ENCODE results near the gene SHTN1. TPM values are rescaled to one million over a fixed set of nuclear protein-coding genes. Genes with fewer than 3 reads are reported as not detected.

The SHTN1 gene
- total RNA-seq, 1 donor from 2014 or later: 5.0 TPM

GRCh38 chr10:116880716-116881482, 124.1 kb downstream of the SHTN1 start:
- DNase-seq: no peak
- intact Hi-C loops (cut with micrococcal nuclease): no loop called here
- no peak for ATAC-seq

DNA sequence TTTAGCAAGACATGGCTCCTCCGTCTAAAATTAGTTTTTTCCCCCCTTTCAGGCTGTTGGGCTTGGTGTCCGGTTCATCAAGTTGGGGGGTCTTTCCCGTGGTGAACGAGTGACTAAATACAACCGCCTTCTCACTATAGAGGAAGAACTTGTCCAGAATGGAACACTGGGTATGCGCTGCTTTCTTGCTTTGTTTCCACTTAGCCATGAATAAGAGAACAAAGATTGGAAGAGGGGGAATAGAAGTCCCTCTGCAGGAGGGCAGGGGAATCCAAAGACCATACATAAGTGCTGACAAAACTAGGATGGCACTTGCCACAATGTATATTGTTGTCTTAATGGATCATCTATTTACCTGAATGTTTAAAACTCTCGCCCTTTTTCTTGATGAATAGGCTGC, 125.2 kb downstream of the SHTN1 start:
- ATAC-seq (no peak), DNase-seq (no peak)
- intact Hi-C loops (cut with micrococcal nuclease): no loop called here

- intact Hi-C loops (cut with micrococcal nuclease): no loop called here
- ATAC-seq (no peak), DNase-seq (no peak)
These were observed 126.9 kb downstream of the SHTN1 start for GRCh38 chr10:116878123-116878522.

- intact Hi-C loops (cut with micrococcal nuclease): no loop called here
- DNase-seq: no peak
- ATAC-seq: no peak
These were observed 127.6 kb downstream of the SHTN1 start for GRCh38 chr10:116877391-116877790.

GRCh38 chr10:116875897-116876296, 129.1 kb downstream of the SHTN1 start:
- ATAC-seq (no peak), DNase-seq (no peak)
- intact Hi-C loops (cut with micrococcal nuclease): no loop called here

DNA sequence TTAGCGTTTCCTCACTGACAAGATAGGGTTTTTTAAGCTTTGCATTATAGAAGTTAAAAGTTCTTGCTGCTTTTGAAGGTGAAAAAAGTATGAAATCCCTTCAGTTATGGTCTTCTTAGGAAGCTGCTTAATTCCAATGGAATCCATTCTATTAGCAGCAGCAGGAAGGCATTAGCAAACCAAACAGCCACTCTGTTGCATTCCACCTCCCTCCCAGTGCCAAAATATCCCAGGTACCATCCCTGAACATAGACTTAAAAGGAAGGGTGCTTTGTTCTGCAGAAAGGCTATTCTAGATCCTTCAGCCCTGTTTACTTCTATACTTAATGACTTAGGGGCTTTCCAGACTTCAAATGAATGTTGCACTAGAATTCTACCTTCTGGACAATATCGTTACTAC, 131.9 kb downstream of the SHTN1 start:
- DNase-seq (no peak), ATAC-seq (no peak)
- intact Hi-C loops (cut with micrococcal nuclease): no loop called here

- DNase-seq: no peak
- intact Hi-C loops (cut with micrococcal nuclease): no loop called here
- ATAC-seq: no peak
These were observed 134.0 kb downstream of the SHTN1 start for GRCh38 chr10:116870949-116871348.

DNA sequence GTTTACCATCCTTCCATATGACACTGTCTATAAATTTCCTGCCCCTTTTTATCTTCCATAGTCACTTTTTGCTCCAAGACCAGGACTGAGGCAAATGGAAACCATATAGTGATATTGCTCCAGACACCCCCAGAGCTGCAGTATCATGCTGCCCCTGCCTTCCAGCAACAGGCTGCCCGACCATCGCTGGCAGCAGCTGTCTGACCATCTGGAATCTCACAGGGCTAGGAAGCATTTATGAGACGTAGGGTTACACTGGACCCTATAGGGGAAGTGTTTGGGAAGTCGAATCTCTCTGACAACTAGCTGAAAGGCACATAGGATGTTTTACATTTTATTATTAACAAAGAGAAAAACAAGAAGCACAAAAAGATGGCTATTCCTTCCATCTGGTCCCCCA, 136.3 kb downstream of the SHTN1 start:
- intact Hi-C loops (cut with micrococcal nuclease): no loop called here
- no peak for DNase-seq
- no peak for ATAC-seq

DNA sequence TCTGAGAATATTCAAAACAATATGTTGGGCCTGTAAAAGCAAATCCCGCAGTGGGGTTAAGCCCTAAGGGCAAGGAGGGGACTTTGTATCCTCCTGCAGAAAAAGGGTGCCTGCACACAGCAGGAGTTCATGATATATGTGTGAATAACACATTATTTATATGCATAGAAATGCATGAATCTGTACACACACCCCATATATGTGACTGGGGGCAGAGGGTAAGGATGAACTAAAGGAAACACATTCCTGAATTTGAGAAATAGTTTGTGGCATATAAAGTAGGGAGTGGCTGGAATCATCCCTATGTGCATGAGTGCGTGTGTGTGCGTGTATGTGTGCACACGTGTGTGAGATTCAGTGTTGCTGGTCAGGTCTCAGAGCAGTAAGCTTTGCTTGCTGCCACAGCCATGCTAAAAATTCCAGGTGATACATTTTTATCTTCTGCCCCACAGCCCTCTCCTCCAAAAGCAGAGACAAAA, 136.8 kb downstream of the SHTN1 start:
- intact Hi-C loops (cut with micrococcal nuclease): no loop called here
- ATAC-seq (no peak), DNase-seq (no peak)

DNA sequence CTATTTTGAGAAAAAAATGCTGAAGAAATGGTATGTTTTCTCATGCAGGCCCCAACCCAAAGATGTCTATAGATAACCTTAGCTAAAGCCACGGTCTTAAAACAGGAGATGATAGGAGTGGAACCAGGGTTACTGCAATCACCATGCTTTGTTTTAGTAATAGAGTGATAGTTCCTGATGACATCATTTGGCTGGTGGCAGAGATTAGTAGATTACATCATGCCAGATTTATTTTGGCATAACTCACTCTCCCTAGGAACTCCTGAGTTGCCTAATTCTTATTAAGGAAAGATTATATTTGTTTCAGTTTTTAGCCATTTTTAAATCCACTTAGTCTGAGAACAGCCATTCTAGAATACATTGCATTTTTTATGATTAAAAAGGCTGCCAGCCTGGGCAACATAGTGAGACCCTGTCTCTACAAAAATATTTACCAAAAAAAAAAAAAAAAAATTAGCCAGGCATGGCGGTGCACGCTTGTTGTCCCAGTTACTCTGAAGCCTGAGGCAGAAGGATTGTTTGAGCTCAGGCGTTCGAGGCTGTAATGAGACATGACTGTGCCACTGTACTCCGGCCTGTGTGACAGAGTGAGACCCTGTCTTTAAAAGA, 137.9 kb downstream of the SHTN1 start:
- DNase-seq: no peak
- ATAC-seq: no peak
- intact Hi-C loops (cut with micrococcal nuclease): no loop called here

- intact Hi-C loops (cut with micrococcal nuclease): no loop called here
- DNase-seq (no peak), ATAC-seq (no peak)
These were observed 138.9 kb downstream of the SHTN1 start for GRCh38 chr10:116866066-116866465.

- intact Hi-C loops (cut with micrococcal nuclease): no loop called here
These were observed 140.6 kb downstream of the SHTN1 start for GRCh38 chr10:116864436-116864835.

DNA sequence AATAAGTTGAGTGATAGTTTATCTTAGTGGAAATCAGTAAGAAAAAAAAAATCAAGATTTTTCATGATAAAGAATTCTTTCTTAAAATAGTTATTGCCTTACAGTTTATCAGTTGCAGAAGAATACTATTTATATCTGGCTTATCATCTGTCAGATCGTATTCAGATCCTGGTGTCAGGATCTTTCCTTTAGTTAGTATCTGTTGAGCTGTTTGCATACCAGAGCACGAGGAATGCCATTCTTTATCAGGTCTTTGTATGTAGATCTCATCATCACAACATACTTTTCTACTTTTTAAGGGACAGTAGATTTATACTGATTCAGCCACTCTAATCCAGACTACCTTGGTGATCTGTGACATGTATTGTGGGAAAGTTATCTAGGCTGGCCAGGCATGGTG, 143.2 kb downstream of the SHTN1 start:
- DNase-seq: no peak
- intact Hi-C loops (cut with micrococcal nuclease): no loop called here
- no peak for ATAC-seq

More at GRCh38 chr10:116864436-116864835, 140.6 kb downstream of the SHTN1 start:
- no peak for ATAC-seq
- DNase-seq: no peak

DNA sequence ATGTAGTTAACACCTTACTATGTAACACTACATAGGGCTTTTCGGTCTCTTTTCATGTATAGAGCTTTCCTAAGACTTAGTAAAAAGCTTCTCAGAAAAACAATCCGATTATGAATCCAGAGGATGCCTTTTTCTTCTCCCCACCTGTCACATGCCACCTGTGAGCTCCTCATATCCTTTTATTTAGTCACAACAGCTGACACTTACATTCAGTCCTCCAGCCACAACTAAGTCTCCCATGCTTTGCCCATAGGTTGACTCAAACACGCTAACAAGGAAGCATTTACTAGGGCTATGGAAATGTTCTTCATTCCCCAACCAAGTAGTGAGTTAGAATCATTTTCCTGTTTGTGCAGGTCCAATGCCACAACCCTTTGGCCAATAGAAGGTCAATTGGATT, 147.8 kb downstream of the SHTN1 start:
- no peak for ATAC-seq
- intact Hi-C loops (cut with micrococcal nuclease): no loop called here
- no peak for DNase-seq

DNA sequence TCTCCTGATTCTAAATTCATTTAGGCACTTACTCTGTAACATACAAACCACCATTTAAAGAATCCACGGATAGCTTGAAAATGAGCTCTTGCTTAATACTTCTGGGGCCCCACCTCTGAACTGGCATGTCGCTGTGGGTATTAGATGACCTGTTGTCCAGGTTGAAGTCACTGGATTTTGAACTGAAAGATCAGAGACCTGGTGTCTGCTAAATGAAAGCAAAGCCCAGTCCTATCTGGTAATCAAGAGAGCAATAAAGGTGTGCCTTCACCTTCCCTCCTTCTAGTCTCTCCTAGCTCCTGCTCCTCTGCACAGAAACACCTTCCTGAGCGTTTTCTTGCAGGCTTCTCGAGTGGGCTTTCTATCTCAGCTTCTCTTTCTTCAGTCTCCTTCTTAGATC, 151.3 kb downstream of the SHTN1 start:
- intact Hi-C loops (cut with micrococcal nuclease): no loop called here
- no peak for DNase-seq
- ATAC-seq: no peak

- no peak for DNase-seq
- intact Hi-C loops (cut with micrococcal nuclease): no loop called here
- no peak for ATAC-seq
These were observed 151.7 kb downstream of the SHTN1 start for GRCh38 chr10:116853287-116853686.

GRCh38 chr10:116852246-116852645, 152.7 kb downstream of the SHTN1 start:
- no peak for ATAC-seq
- DNase-seq: no peak
- intact Hi-C loops (cut with micrococcal nuclease): no loop called here

DNA sequence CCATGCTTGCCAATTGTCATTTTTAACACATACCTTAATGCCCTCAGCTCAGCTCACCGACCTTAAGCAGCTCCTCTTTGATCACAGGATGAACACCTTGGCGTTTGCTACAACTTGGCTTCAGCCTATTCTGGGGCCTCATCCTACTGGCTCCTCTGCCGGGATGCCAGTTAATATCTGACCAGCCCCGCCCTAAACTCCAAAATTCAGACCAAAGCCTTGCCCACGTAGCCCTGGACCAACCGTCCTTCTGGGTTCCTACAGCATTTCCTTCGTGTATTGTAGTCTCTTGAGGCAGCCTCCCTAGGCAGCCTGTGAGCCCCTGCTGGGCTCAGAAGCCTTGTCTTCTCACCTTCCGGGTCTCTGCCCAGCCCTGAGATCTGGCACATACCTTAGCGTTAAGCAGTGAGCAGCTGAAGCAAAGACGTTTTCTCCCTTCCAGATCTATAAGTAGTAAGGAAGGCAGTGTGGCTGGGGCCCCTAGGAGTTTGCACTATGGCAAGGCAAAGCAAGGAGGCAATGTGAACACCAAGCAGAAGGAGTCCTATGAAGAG, 154.9 kb downstream of the SHTN1 start:
- DNase-seq: no peak
- ATAC-seq: no peak
- intact Hi-C loops (cut with micrococcal nuclease): no loop called here

DNA sequence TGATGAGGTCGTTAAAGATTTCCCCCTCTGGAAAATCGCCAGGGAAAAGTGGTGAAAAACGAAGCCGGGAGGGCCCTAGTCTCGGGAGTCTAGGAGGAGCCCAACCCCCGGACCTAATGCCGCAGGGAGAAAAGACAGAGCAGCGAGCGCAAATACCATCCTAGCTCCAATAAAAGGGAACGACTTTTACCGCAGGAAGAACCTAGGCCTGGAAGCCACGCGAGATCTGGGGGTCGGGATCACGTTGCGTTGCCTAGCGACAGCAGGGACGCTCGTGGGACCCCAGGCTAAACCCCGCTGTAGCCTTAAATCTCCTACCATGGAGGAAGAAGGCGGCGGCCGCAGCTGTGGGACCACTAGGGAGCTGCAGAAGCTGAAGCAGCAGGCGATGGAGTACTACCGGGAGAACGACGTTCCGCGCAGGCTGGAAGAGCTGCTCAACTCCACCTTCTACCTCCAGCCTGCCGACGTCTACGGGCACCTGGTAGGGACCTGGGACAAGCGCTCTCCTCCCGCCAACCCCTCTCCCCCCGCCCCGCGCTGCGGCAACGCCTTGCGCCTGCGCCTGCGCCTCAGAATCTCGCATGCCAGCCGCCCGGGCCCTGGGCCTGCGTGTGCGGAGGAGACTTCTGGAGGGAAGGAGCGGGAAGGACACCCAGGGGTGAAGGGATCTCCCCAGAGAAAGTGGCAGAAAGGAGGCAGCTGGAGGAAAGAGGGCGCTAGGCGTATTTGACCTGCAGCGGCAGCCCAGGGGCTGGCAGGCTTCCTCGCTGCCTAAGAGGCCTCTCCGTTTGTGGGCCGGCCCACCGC, 155.5 kb downstream of the SHTN1 start, which contains the start of gene ENO4:
ENO4 (plus strand) TSS at position 252 of the 810 bp plus-strand sequence; CDS start at position 320, 68 bp downstream.
- DNase-seq: peak; percentile 83
- intact Hi-C loops (cut with micrococcal nuclease): no loop called here

DNA sequence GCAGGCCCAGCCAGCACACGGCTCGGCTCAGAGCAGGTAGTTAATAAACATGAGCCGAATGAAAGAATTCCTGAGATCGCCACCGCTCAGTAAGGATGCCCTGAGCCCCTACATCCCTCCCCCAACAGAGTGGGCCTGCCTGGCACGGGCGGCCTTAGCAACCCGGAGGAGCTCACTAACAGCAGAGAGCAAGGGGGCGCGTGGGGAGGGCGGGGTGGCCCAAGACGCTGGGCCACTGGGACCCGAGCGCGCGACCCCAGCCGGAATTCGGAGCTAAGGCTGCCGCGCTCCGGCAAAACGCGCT, 156.1 kb downstream of the SHTN1 start:
- peak; percentile 33 for ATAC-seq
- intact Hi-C loops (cut with micrococcal nuclease): no loop called here

More for the DNA sequence above, 155.5 kb downstream of the SHTN1 start, which contains the start of gene ENO4:
- peak; percentile 97 for ATAC-seq

More for the DNA sequence above, 156.1 kb downstream of the SHTN1 start:
- DNase-seq: no peak

All from left ventricle myocardium superior (tissue), 1 donor.